Muscle of arm (tissue), 12 donors: Measurements from ENCODE around the gene LCTL. TPM values are rescaled to one million over a fixed set of nuclear protein-coding genes. Genes with fewer than 3 reads are reported as not detected.
A peak's percentile ranks its signal among the peaks of the same experiment; 100 is the strongest.
"Not testable (repeated sequence)": the region's sequence is repeated elsewhere in the genome, so short reads cannot be mapped to it uniquely, and the experiment has no call there.

Experiments used
- DNase-seq: peaks from one replicate; pipeline ENCODE4 v3.0.0-alpha.2; 2013
- polyA plus RNA-seq, 12 donors: library from polyadenylated mRNA; unstranded; fragments of 120-200 nt; gene quantifications; one replicate each; pipeline ENCODE4 v1.2.1, GENCODE V29; 2013; ENCODE audit not compliant: insufficient read length in 12 of 12

The LCTL gene
- polyA plus RNA-seq, 12 donors, result 0.09 to 0.62 (median 0.21) TPM; not detected in 2

DNA sequence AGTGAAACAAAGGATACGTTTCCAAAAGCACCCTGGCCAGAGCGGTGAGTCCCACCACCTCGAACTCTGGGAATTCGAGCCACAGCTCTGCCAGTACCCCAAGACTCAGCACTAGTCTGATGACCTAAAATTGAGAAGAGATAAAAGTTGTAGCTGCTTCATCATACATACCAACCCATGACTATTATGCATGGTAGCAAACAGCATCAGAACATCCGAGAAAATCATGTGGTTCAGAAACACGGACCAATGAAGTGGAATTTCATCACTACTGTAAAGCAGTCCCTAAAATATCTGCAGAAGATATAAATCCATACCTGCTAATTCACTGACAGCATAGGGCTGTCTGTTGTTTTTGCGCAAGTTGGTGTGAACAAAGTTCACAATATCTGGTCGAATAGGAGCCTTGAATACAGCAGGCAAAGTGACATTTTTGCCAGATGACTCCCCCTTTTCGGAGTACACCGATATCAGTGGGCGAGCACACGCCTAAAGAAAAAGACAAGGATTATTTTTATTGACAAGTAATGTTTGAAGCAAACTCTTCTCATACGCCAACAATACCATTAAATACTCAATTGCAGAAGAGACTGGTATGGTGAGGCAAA lies 62.7 kb downstream of the LCTL start:
- not testable (repeated sequence) for DNase-seq

DNA sequence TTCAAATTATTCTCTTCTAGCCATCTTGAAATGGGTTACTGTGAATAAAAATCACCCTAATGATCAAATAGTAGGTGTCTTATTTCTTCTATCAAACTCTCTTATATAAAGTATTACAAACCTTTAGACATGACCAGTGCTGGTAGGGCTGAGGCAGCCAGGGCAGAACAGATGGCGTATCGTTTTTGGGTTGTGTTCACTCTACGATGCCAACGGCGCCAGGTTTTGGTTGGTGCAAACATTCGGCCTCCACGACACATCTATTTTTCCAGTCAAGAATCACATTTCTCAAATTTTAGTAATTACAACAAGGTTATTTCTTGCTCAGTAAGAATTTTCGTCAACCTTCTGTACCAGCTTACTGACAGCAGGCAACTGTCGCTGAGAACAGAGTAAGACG lies 63.3 kb downstream of the LCTL start:
- no peak for DNase-seq

DNA sequence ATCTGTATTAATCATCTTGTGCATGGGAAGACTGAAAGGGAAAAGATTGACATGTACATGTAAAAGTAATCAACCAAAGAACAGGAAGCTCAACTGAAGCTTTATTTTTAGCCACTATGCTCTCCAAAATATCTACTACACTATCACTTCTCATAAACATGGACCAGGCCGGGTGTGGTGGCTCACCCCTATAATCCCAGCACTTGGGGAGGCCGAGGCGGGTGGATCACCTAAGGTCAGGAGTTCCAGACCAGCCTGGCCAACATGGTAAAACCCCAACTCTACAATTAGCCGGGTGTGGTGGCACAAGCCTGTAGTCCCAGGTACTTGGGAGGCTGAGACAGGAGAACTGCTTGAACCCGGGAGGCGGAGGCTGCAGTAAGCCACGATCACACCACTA lies 65.5 kb downstream of the LCTL start:
- DNase-seq, result not testable (repeated sequence)

- peak; percentile 48 for DNase-seq
Observed at GRCh38 chr15:66498501-66499386, 67.1 kb downstream of the LCTL start.

Other genes with a start within 250 kb of the LCTL start
- gene TIPIN, start 209.3 kb downstream of the LCTL start, polyA plus RNA-seq, result 10 to 100 TPM in 9 of 12 donors, 1 to 10 TPM in 1, not detected in 2; 9.5 to 16.7 (median 13.2) TPM
- 100 to 1,000 TPM in 8 of 12 donors, 10 to 100 TPM in 3, not detected in 1; 61.1 to 183 (median 113) TPM for gene MAP2K1, start 179.1 kb downstream of the LCTL start, polyA plus RNA-seq
- 10 to 100 TPM in 11 of 12 donors, not detected in 1; 25.7 to 44.2 (median 37.4) TPM for gene SNAPC5, start 68.2 kb downstream of the LCTL start, polyA plus RNA-seq
- gene RPL4, start 61.1 kb downstream of the LCTL start, polyA plus RNA-seq, result 1,000 to 10,000 TPM; 1,608 to 6,170 (median 5,721) TPM
- gene ZWILCH, start 60.7 kb downstream of the LCTL start, polyA plus RNA-seq, result 10 to 100 TPM in 11 of 12 donors, not detected in 1; 10.5 to 29.7 (median 18.3) TPM
- gene SMAD6, start 136.2 kb upstream of the LCTL start, polyA plus RNA-seq, result 10 to 100 TPM in 1 of 12 donors, 1 to 10 TPM in 9, not detected in 2; 3.2 to 11.6 (median 3.7) TPM